Osteocyte (in vitro differentiated cells): ENCODE measurements around the gene SP1. TPM values are rescaled to one million over a fixed set of nuclear protein-coding genes. Genes with fewer than 3 reads are reported as not detected.
"Not testable (repeated sequence)": the region's sequence is repeated elsewhere in the genome, so short reads cannot be mapped to it uniquely, and the experiment has no call there.

ENCODE experiments used
- DNase-seq: peaks from one replicate; pipeline ENCODE4 v3.0.0; 2021; ENCODE audit warnings: mixed read lengths; ENCODE audit not compliant: unreplicated experiment; ENCODE audit errors: extremely low spot score
- H3K27ac Mint-ChIP-seq: one replicate; pipeline ENCODE4 v1.8.0; 2021; ENCODE audit warnings: mild to moderate bottlenecking, mixed read lengths; ENCODE audit not compliant: unreplicated experiment
- H3K27me3 Mint-ChIP-seq: one replicate; pipeline ENCODE4 v1.8.0; 2021; ENCODE audit warnings: mixed read lengths; ENCODE audit not compliant: unreplicated experiment
- H3K36me3 Mint-ChIP-seq: one replicate; pipeline ENCODE4 v1.8.0; 2021; ENCODE audit warnings: mixed read lengths; ENCODE audit not compliant: unreplicated experiment
- H3K4me1 Mint-ChIP-seq: one replicate; pipeline ENCODE4 v1.8.0; 2021; ENCODE audit warnings: mixed read lengths; ENCODE audit not compliant: unreplicated experiment
- H3K4me3 Mint-ChIP-seq: one replicate; pipeline ENCODE4 v1.8.0; 2021; ENCODE audit warnings: mild to moderate bottlenecking, moderate library complexity, mixed read lengths; ENCODE audit not compliant: unreplicated experiment
- H3K9me3 Mint-ChIP-seq: one replicate; pipeline ENCODE4 v1.8.0; 2021; ENCODE audit warnings: mixed read lengths; ENCODE audit not compliant: unreplicated experiment
- CTCF ChIP-seq: fragments of 200-600 bp; sonication (generic); IDR thresholded peaks from 2 replicates; pipeline ENCODE4 v1.5.0; 2021; ENCODE audit warnings: antibody characterized with exemption, mild to moderate bottlenecking, moderate library complexity
- total RNA-seq: library from RNA; stranded (reverse); gene quantifications from 2 replicates; pipeline ENCODE4 v1.2.1, GENCODE V29; 2021

Gene SP1
- total RNA-seq, 1 donor from 2014 or later = 77.0 TPM

DNA sequence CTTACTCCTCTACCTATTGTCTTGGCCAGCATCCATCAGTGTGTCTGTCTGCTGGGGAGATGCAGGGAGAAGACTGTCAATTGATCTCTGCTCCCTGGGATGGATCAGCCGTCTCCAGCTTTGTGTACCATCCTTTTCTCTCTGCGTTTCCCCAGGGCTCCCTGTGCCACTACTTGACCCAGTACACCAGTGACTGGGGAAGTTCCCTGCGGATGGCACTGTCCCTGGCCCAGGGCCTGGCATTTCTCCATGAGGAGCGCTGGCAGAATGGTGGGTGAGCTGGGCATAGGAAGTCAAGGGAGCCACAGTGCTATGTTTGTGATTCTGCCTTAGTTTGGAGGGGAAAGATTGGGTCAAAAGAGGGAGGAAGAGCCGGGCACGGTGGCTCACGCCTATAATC, 48.8 kb downstream of the SP1 start:
- Mint-ChIP-seq H3K4me3 (no peak overlapping the region), H3K9me3 (no peaks in the 10 kb centered on the region), H3K27me3 (no peaks in the 10 kb centered on the region), H3K4me1 (no peaks in the 10 kb centered on the region), H3K36me3 (no peaks in the 10 kb centered on the region), H3K27ac (no peak overlapping the region)
- no peak for TF ChIP-seq CTCF
- DNase-seq = no peak

DNA sequence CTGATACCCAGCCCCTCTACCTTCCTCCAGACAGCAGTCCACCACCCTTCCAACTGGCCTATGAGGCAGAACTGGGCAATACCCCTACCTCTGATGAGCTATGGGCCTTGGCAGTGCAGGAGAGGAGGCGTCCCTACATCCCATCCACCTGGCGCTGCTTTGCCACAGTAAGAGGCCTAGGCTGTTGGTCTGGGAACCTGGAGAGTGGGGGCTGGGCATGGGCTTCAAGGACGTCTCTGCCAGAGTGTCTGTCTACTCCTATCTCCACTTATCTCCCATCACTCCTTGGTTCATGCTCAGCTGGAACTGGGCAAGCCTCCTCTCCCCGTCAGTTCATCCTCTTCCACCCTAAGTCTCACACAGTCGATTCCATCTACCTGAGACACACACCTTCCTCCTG, 50.1 kb downstream of the SP1 start:
- peak overlapping the region; percentile 27 for H3K27ac Mint-ChIP-seq
- no peaks in the 10 kb centered on the region for H3K27me3 Mint-ChIP-seq
- H3K4me1 Mint-ChIP-seq = no peaks in the 10 kb centered on the region

GRCh38 chr12:53431187-53431586, 51.2 kb downstream of the SP1 start:
- Mint-ChIP-seq H3K36me3 (no peaks in the 10 kb centered on the region), H3K27ac (no peak overlapping the region), H3K4me1 (no peaks in the 10 kb centered on the region), H3K4me3 (no peak overlapping the region), H3K9me3 (no peaks in the 10 kb centered on the region), H3K27me3 (no peaks in the 10 kb centered on the region)
- no peak for TF ChIP-seq CTCF
- DNase-seq = no peak

More for the DNA sequence above, 50.1 kb downstream of the SP1 start:
- TF ChIP-seq CTCF = no peak
- no peak for DNase-seq
- no peaks in the 10 kb centered on the region for H3K9me3 Mint-ChIP-seq
- no peaks in the 10 kb centered on the region for H3K36me3 Mint-ChIP-seq
- H3K4me3 Mint-ChIP-seq = no peak overlapping the region

DNA sequence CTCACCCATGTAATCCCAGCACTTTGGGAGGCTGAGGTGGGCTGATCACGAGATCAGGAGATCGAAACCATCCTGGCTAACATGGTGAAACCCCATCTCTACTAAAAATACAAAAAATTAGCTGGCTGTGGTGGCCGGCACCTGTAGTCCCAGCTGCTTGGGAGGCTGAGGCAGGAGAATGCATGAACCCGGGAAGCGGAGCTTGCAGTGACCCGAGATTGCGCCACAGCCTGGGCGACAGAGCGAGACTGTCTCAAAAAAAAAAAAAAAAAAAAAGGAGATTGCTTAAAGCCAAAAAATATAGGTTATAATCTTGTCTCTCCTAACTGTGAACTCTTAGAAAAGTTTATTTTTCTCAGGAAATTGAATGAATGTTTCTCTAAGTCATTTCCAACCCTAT, 55.4 kb downstream of the SP1 start:
- H3K27ac Mint-ChIP-seq = not testable (repeated sequence)

GRCh38 chr12:53439582-53439981, 59.6 kb downstream of the SP1 start:
- H3K27ac Mint-ChIP-seq = not testable (repeated sequence)

More for the DNA sequence above, 55.4 kb downstream of the SP1 start:
- not testable (repeated sequence) for H3K27me3 Mint-ChIP-seq, H3K36me3 Mint-ChIP-seq, H3K9me3 Mint-ChIP-seq, DNase-seq, H3K4me1 Mint-ChIP-seq, H3K4me3 Mint-ChIP-seq

DNA sequence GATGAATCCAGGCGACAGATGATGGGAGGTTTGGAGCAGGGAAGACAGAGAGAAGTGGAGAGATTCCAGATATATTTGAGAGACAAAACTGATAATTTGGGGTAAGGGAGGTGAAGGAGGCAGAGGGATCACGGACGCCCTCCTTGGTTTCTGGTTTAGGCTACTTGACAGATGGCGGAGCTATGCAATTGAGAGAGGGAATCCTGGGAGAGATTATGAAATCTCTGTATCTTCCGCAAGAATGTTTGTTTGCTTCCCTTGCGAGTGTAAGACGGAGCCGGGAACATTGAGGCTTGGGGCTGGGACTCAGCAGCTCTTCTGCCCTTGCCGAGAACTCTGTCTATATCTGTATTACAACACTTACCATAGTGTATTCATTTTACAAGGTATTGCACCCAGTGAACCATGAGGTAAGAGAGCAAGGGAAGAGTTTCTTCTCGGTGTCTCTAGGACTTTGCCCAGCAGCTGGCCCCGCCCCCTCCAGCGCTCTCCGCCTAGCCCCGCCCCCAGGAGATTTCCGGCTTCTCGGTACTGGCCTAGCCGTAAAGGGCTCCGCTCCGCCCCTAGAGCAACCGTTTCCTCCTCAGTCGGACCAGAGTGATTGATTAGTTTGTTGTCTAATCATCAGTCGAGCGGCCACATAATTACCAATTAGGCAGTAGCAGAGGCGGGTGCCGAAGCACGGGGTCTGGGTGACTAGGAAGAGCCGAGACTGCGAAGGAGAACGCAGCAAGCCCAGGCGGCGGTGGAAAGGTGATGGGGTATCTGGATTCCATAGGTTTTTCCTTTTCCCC, 61.3 kb downstream of the SP1 start, which contains the start of gene PRR13:
Gene PRR13, plus strand, starts transcription at position 695 of the 794 bp plus-strand sequence. CDS start 981 bp downstream, outside the sequence.
- Mint-ChIP-seq H3K4me3 (peak within 1 kb of the TSS; percentile 89), H3K9me3 (no peaks in the 10 kb centered on the region), H3K4me1 (peaks cover 27% of the 10 kb centered on the region), H3K27ac (peak within 1 kb of the TSS; percentile 97), H3K36me3 (peaks cover 11% of the 10 kb centered on the region), H3K27me3 (no peaks in the 10 kb centered on the region)
- peak; percentile 98 for DNase-seq
- no peak for TF ChIP-seq CTCF

More at GRCh38 chr12:53439582-53439981, 59.6 kb downstream of the SP1 start:
- not testable (repeated sequence) for H3K4me3 Mint-ChIP-seq, H3K36me3 Mint-ChIP-seq, H3K9me3 Mint-ChIP-seq, DNase-seq, H3K27me3 Mint-ChIP-seq
- H3K4me1 Mint-ChIP-seq = peaks cover 27% of the 10 kb centered on the region
